Transverse colon (tissue), 4 donors: ENCODE results near the gene FKBP7.

Source experiments
- CTCF ChIP-seq, 5 experiments: fragments of 200-600 bp in 3 of 5; fragments of 450-650 bp in 2 of 5; sonication (generic) in 3 of 5; IDR thresholded peaks; 1 replicate in 2 of 5; 2 replicates in 3 of 5; pipeline ENCODE4 v1.5.1; 2016 to 2017; ENCODE audit warnings: antibody characterized with exemption in 5 of 5, inconsistent platforms in 3 of 5, mild to moderate bottlenecking in 2 of 5, moderate library complexity in 1 of 5
- EP300 ChIP-seq: sonication (generic); formaldehyde crosslinking; IDR thresholded peaks from one replicate; pipeline ENCODE4 v1.6.1; 2017; ENCODE audit warnings: antibody characterized with exemption, low read depth
- POLR2A ChIP-seq: fragments of 450-650 bp; IDR thresholded peaks from one replicate; pipeline ENCODE4 v1.6.1; 2016; ENCODE audit warnings: antibody characterized with exemption, mild to moderate bottlenecking, moderate library complexity
- POLR2AphosphoS5 ChIP-seq, 3 donors: sonication (generic); formaldehyde crosslinking; IDR thresholded peaks; one replicate each; pipeline ENCODE4 v1.6.1; 2016; ENCODE audit warnings: antibody characterized with exemption in 3 of 3

- TF ChIP-seq CTCF (IDR thresholded peaks at IDR 0.05) (no peak), POLR2A (no peak), POLR2AphosphoS5 (IDR thresholded peaks at IDR 0.05) (no peak), EP300 (no peak)
Observed at GRCh38 chr2:178476477-178476876, 1.9 kb downstream of the FKBP7 start.
